ENCODE results near the gene PRDX2. TPM values are rescaled to one million over a fixed set of nuclear protein-coding genes. Genes with fewer than 3 reads are reported as not detected.

The PRDX2 gene
- total and polyA plus RNA-seq, 8 donors = 186 to 267 (median 234) TPM

Small RNA genes within 50 kb of the gene (microRNA-seq; reads per million reads assigned to microRNA genes)
- 0 to 0.14 reads per million in 2 donors for gene MIR5684

Other genes starting within 250 kb of the PRDX2 start
- gene ZNF490, start 191.0 kb downstream of the PRDX2 start, total RNA-seq = 10 to 100 TPM in 1 of 2 donors, 1 to 10 TPM in 1; 9.2 to 11.7 TPM
- gene ZNF490, start 191.0 kb downstream of the PRDX2 start, polyA plus RNA-seq (ENCODE audit: insufficient read length in 6 of 6) = 1 to 10 TPM; 5.1 to 6.0 (median 5.4) TPM
- gene ZNF791, start 190.9 kb downstream of the PRDX2 start, total RNA-seq = 10 to 100 TPM; 18.0 to 23.3 TPM
- gene ZNF791, start 190.9 kb downstream of the PRDX2 start, polyA plus RNA-seq (ENCODE audit: insufficient read length in 6 of 6) = 10 to 100 TPM; 20.6 to 23.8 (median 21.9) TPM
- gene MAN2B1, start 135.1 kb downstream of the PRDX2 start, total RNA-seq = 100 to 1,000 TPM; 164 to 176 TPM
- gene MAN2B1, start 135.1 kb downstream of the PRDX2 start, polyA plus RNA-seq (ENCODE audit: insufficient read length in 6 of 6) = 10 to 100 TPM; 31.7 to 42.8 (median 38.1) TPM
- gene WDR83, start 135.0 kb downstream of the PRDX2 start, total RNA-seq = 10 to 100 TPM in 1 of 2 donors, 1 to 10 TPM in 1; 9.0 to 10.8 TPM
- 10 to 100 TPM; 21.7 to 27.1 (median 23.2) TPM for gene WDR83, start 135.0 kb downstream of the PRDX2 start, polyA plus RNA-seq (ENCODE audit: insufficient read length in 6 of 6)
- gene DHPS, start 119.9 kb downstream of the PRDX2 start, total RNA-seq = 10 to 100 TPM; 63.8 to 70.1 TPM
- 10 to 100 TPM; 81.4 to 96.9 (median 84.1) TPM for gene DHPS, start 119.9 kb downstream of the PRDX2 start, polyA plus RNA-seq (ENCODE audit: insufficient read length in 6 of 6)
- not detected for gene GNG14, start 113.8 kb downstream of the PRDX2 start, total RNA-seq
- under 1 TPM in 2 of 6 donors, not detected in 4; 0.55 to 0.73 TPM for gene GNG14, start 113.8 kb downstream of the PRDX2 start, polyA plus RNA-seq (ENCODE audit: insufficient read length in 6 of 6)
- gene FBXW9, start 105.2 kb downstream of the PRDX2 start, total RNA-seq = 1 to 10 TPM; 6.0 to 6.9 TPM
- gene FBXW9, start 105.2 kb downstream of the PRDX2 start, polyA plus RNA-seq (ENCODE audit: insufficient read length in 6 of 6) = 10 to 100 TPM in 5 of 6 donors, 1 to 10 TPM in 1; 9.0 to 13.1 (median 10.9) TPM
- gene TNPO2, start 77.9 kb downstream of the PRDX2 start, total RNA-seq = 10 to 100 TPM; 54.8 to 64.3 TPM
- gene TNPO2, start 77.9 kb downstream of the PRDX2 start, polyA plus RNA-seq (ENCODE audit: insufficient read length in 6 of 6) = 10 to 100 TPM; 76.5 to 92.6 (median 80.3) TPM
- gene TRIR, start 67.1 kb downstream of the PRDX2 start, total RNA-seq = 100 to 1,000 TPM; 115 to 128 TPM
- gene TRIR, start 67.1 kb downstream of the PRDX2 start, polyA plus RNA-seq (ENCODE audit: insufficient read length in 6 of 6) = 100 to 1,000 TPM; 130 to 183 (median 151) TPM
- gene GET3, start 64.3 kb downstream of the PRDX2 start, total RNA-seq = 10 to 100 TPM; 70.4 to 71.2 TPM
- 10 to 100 TPM; 51.4 to 66.2 (median 56.2) TPM for gene GET3, start 64.3 kb downstream of the PRDX2 start, polyA plus RNA-seq (ENCODE audit: insufficient read length in 6 of 6)
- not detected for gene BEST2, start 50.0 kb downstream of the PRDX2 start, total RNA-seq
- under 1 TPM in 4 of 6 donors, not detected in 2; 0.08 to 0.17 (median 0.12) TPM for gene BEST2, start 50.0 kb downstream of the PRDX2 start, polyA plus RNA-seq (ENCODE audit: insufficient read length in 6 of 6)
- 10 to 100 TPM; 57.7 to 57.9 TPM for gene HOOK2, start 26.2 kb downstream of the PRDX2 start, total RNA-seq
- 10 to 100 TPM; 59.8 to 91.2 (median 78.8) TPM for gene HOOK2, start 26.2 kb downstream of the PRDX2 start, polyA plus RNA-seq (ENCODE audit: insufficient read length in 6 of 6)
- 100 to 1,000 TPM; 131 to 135 TPM for gene JUNB, start 10.3 kb downstream of the PRDX2 start, total RNA-seq
- 100 to 1,000 TPM in 1 of 6 donors, 10 to 100 TPM in 5; 11.7 to 278 (median 53.7) TPM for gene JUNB, start 10.3 kb downstream of the PRDX2 start, polyA plus RNA-seq (ENCODE audit: insufficient read length in 6 of 6)
- gene THSD8, start 269 bp upstream of the PRDX2 start, total RNA-seq = 1 to 10 TPM; 6.6 to 9.0 TPM
- gene THSD8, start 269 bp upstream of the PRDX2 start, polyA plus RNA-seq (ENCODE audit: insufficient read length in 6 of 6) = 10 to 100 TPM in 1 of 6 donors, 1 to 10 TPM in 5; 2.2 to 11.6 (median 4.9) TPM
- 10 to 100 TPM; 10.9 to 16.6 TPM for gene RNASEH2A, start 4.8 kb upstream of the PRDX2 start, total RNA-seq
- gene RNASEH2A, start 4.8 kb upstream of the PRDX2 start, polyA plus RNA-seq (ENCODE audit: insufficient read length in 6 of 6) = 10 to 100 TPM; 29.1 to 47.4 (median 34.3) TPM
- not detected for gene RTBDN, start 32.8 kb upstream of the PRDX2 start, total RNA-seq
- under 1 TPM in 3 of 6 donors, not detected in 3; 0.17 to 0.21 (median 0.20) TPM for gene RTBDN, start 32.8 kb upstream of the PRDX2 start, polyA plus RNA-seq (ENCODE audit: insufficient read length in 6 of 6)
- gene MAST1, start 36.7 kb upstream of the PRDX2 start, total RNA-seq = under 1 TPM; 0.15 to 0.29 TPM
- gene MAST1, start 36.7 kb upstream of the PRDX2 start, polyA plus RNA-seq (ENCODE audit: insufficient read length in 6 of 6) = 1 to 10 TPM; 1.2 to 2.4 (median 1.6) TPM
- gene DNASE2, start 79.6 kb upstream of the PRDX2 start, total RNA-seq = 10 to 100 TPM; 64.8 to 72.8 TPM
- gene DNASE2, start 79.6 kb upstream of the PRDX2 start, polyA plus RNA-seq (ENCODE audit: insufficient read length in 6 of 6) = 10 to 100 TPM; 18.7 to 22.2 (median 20.6) TPM
- gene KLF1, start 85.4 kb upstream of the PRDX2 start, total RNA-seq = under 1 TPM in 1 of 2 donors, not detected in 1; 0.50 TPM
- 1 to 10 TPM in 1 of 6 donors, under 1 TPM in 5; 0.35 to 1.2 (median 0.67) TPM for gene KLF1, start 85.4 kb upstream of the PRDX2 start, polyA plus RNA-seq (ENCODE audit: insufficient read length in 6 of 6)
- gene GCDH, start 89.4 kb upstream of the PRDX2 start, total RNA-seq = 10 to 100 TPM; 23.6 to 26.7 TPM
- gene GCDH, start 89.4 kb upstream of the PRDX2 start, polyA plus RNA-seq (ENCODE audit: insufficient read length in 6 of 6) = 10 to 100 TPM; 25.6 to 29.2 (median 27.3) TPM
- gene SYCE2, start 117.5 kb upstream of the PRDX2 start, total RNA-seq = under 1 TPM in 1 of 2 donors, not detected in 1; 0.41 TPM
- gene SYCE2, start 117.5 kb upstream of the PRDX2 start, polyA plus RNA-seq (ENCODE audit: insufficient read length in 6 of 6) = 1 to 10 TPM; 2.3 to 4.1 (median 3.5) TPM
- gene FARSA, start 131.9 kb upstream of the PRDX2 start, total RNA-seq = 10 to 100 TPM; 40.9 to 59.4 TPM
- gene FARSA, start 131.9 kb upstream of the PRDX2 start, polyA plus RNA-seq (ENCODE audit: insufficient read length in 6 of 6) = 10 to 100 TPM; 35.3 to 46.2 (median 41.8) TPM
- 1,000 to 10,000 TPM; 1,387 to 1,778 TPM for gene CALR, start 136.8 kb upstream of the PRDX2 start, total RNA-seq
- gene CALR, start 136.8 kb upstream of the PRDX2 start, polyA plus RNA-seq (ENCODE audit: insufficient read length in 6 of 6) = 100 to 1,000 TPM; 654 to 817 (median 801) TPM
- gene RAD23A, start 144.1 kb upstream of the PRDX2 start, total RNA-seq = 100 to 1,000 TPM in 1 of 2 donors, 10 to 100 TPM in 1; 74.8 to 118 TPM
- gene RAD23A, start 144.1 kb upstream of the PRDX2 start, polyA plus RNA-seq (ENCODE audit: insufficient read length in 6 of 6) = 10 to 100 TPM; 65.3 to 89.7 (median 75.5) TPM
- 10 to 100 TPM; 14.7 to 20.5 TPM for gene GADD45GIP1, start 155.4 kb upstream of the PRDX2 start, total RNA-seq
- 10 to 100 TPM; 22.6 to 35.2 (median 28.4) TPM for gene GADD45GIP1, start 155.4 kb upstream of the PRDX2 start, polyA plus RNA-seq (ENCODE audit: insufficient read length in 6 of 6)
- under 1 TPM in 1 of 2 donors, not detected in 1; 0.13 TPM for gene DAND5, start 167.8 kb upstream of the PRDX2 start, total RNA-seq
- under 1 TPM; 0.15 to 0.54 (median 0.32) TPM for gene DAND5, start 167.8 kb upstream of the PRDX2 start, polyA plus RNA-seq (ENCODE audit: insufficient read length in 6 of 6)
- 100 to 1,000 TPM; 166 to 237 TPM for gene NFIX, start 193.7 kb upstream of the PRDX2 start, total RNA-seq
- 100 to 1,000 TPM in 4 of 6 donors, 10 to 100 TPM in 2; 92.6 to 139 (median 111) TPM for gene NFIX, start 193.7 kb upstream of the PRDX2 start, polyA plus RNA-seq (ENCODE audit: insufficient read length in 6 of 6)

Data from left lung (tissue), 8 donors.